ENCODE results near the gene PTPRN2.

The PTPRN2 gene

DNA sequence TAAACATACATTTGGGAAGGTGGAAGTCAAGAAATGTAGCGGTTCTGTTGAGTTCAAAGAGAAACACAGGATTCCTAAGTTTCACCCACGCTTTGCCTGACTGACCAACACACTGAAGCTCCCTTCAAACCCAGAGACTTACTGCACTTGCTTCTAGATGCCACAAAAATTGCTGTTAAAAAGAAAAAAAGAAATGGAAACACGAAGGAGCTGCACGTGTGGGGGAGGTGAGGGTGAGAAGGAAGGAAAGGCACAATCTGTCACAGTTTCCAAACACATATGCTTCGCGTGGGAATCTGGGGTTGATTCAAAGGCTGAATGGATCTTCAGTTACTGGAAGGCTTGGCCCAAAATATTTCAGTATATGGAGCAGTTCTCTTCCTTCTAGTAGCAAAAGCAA lies 755.2 kb downstream of the PTPRN2 start:
- DNase-seq (ENCODE audit: low read depth in 1 of 2, low spot score in 1 of 2): no peak
- TF ChIP-seq JUND (IDR thresholded peaks at IDR 0.05; ENCODE audit: low read depth): no peak
- in situ Hi-C loops (cut with HindIII; ENCODE audit: low pct_unique_long_range_greater_than_20kb, low sequenced_read_pairs): no loop called here

- peak; percentile 41 to 50 for DNase-seq (ENCODE audit: low read depth in 1 of 2, low spot score in 1 of 2)
- no peak for TF ChIP-seq JUND (IDR thresholded peaks at IDR 0.05; ENCODE audit: low read depth)
- in situ Hi-C loops (cut with HindIII; ENCODE audit: low pct_unique_long_range_greater_than_20kb, low sequenced_read_pairs): no loop called here
Measured at GRCh38 chr7:157832006-157832405, 755.6 kb downstream of the PTPRN2 start.

DNA sequence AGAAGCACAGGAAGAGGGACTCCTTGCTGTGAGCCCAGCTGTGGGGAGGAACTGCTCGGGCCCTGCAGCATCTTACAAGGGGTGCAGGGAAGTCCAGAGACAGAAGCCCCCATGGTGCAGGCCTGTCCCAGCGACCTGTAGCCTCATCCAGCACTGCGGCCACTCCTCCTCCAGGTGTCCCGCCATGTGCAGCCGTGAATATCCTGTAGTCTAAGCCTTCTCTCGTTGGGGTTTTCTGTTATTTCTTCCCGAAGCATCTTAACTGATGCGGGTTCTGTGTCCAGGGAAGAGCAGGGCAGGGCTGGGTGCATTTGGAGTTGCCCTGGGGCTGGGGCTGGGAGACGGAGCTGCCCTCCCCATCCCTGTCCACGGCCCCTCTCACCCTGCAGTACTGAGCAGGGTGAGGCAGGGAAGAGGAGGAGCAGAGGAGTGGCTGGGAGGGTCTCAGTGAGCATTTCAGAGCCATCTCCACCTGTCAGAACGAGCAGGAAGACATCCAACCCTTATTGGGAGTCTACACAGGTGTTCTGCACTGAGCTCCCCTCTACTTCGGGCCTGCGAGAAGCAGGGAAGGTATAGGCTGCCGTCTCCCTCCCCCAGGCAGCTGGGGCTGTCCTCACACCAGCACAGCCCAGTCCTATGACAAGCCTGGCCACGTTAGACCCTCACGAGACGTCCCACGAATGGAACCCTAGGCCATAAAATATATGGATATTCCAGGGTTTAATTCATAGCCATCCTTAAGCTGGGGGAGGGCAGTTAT lies 756.3 kb downstream of the PTPRN2 start:
- TF ChIP-seq JUND (IDR thresholded peaks at IDR 0.05; ENCODE audit: low read depth): no peak
- in situ Hi-C loops (cut with HindIII; ENCODE audit: low pct_unique_long_range_greater_than_20kb, low sequenced_read_pairs): no loop called here
- DNase-seq (ENCODE audit: low read depth in 1 of 2, low spot score in 1 of 2): no peak

GRCh38 chr7:157830331-157830730 lies 757.3 kb downstream of the PTPRN2 start:
- DNase-seq (ENCODE audit: low read depth in 1 of 2, low spot score in 1 of 2): no peak
- in situ Hi-C loops (cut with HindIII; ENCODE audit: low pct_unique_long_range_greater_than_20kb, low sequenced_read_pairs): no loop called here
- no peak for TF ChIP-seq JUND (IDR thresholded peaks at IDR 0.05; ENCODE audit: low read depth)

GRCh38 chr7:157829491-157829890 lies 758.1 kb downstream of the PTPRN2 start:
- no peak for DNase-seq (ENCODE audit: low read depth in 1 of 2, low spot score in 1 of 2)
- in situ Hi-C loops (cut with HindIII; ENCODE audit: low pct_unique_long_range_greater_than_20kb, low sequenced_read_pairs): no loop called here
- TF ChIP-seq JUND (IDR thresholded peaks at IDR 0.05; ENCODE audit: low read depth): no peak

GRCh38 chr7:157828881-157829280 lies 758.7 kb downstream of the PTPRN2 start:
- in situ Hi-C loops (cut with HindIII; ENCODE audit: low pct_unique_long_range_greater_than_20kb, low sequenced_read_pairs): no loop called here
- DNase-seq (ENCODE audit: low read depth in 1 of 2, low spot score in 1 of 2): no peak
- no peak for TF ChIP-seq JUND (IDR thresholded peaks at IDR 0.05; ENCODE audit: low read depth)

GRCh38 chr7:157828190-157828589 lies 759.4 kb downstream of the PTPRN2 start:
- no peak for TF ChIP-seq JUND (IDR thresholded peaks at IDR 0.05; ENCODE audit: low read depth)
- in situ Hi-C loops (cut with HindIII; ENCODE audit: low pct_unique_long_range_greater_than_20kb, low sequenced_read_pairs): no loop called here
- DNase-seq (ENCODE audit: low read depth in 1 of 2, low spot score in 1 of 2): no peak

GRCh38 chr7:157827863-157828160 lies 759.8 kb downstream of the PTPRN2 start:
- TF ChIP-seq JUND (IDR thresholded peaks at IDR 0.05; ENCODE audit: low read depth): no peak
- in situ Hi-C loops (cut with HindIII; ENCODE audit: low pct_unique_long_range_greater_than_20kb, low sequenced_read_pairs): no loop called here
- DNase-seq (ENCODE audit: low read depth in 1 of 2, low spot score in 1 of 2): no peak

DNA sequence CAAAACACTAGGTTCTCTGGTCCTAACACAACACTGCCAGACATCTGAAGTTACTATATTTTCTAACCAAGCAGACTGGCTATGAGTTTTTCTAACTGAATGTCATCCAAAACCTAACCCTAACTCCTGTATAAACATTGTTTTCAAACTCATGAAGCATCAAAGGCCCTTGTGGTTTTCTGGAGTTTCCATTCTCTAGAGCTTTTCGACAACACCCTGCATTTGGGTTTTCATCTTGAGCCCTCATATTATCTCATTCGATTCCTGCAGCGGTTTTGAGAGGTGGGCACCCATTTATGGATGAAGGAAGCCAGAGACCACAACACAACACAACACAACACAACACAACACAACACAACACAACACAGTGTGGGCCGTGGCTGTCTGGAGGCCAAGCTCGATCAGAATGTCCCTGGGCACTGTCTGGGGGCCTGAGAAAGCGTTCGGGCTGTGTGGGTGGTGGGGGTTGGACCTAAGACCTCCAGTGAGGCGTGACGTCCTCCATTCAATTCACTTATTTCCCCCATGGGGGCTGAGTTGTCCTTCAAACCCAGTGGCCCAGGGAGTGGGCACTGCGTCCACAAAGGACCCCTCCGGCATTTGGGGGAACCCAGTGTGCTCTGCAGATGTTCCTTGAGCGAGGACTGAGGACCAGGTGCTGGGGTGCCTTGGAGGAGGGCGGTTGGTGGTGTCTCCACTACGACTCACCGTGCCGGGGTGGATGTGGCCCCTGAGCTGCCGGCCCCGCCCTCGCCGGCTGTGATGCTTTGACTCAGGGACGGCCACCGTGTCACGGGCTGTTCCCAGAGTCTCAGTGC lies 760.4 kb downstream of the PTPRN2 start:
- no peak for TF ChIP-seq JUND (IDR thresholded peaks at IDR 0.05; ENCODE audit: low read depth)
- in situ Hi-C loops (cut with HindIII; ENCODE audit: low pct_unique_long_range_greater_than_20kb, low sequenced_read_pairs): no loop called here
- no peak for DNase-seq (ENCODE audit: low read depth in 1 of 2, low spot score in 1 of 2)

- in situ Hi-C loops (cut with HindIII; ENCODE audit: low pct_unique_long_range_greater_than_20kb, low sequenced_read_pairs): no loop called here
- TF ChIP-seq JUND (IDR thresholded peaks at IDR 0.05; ENCODE audit: low read depth): no peak
- no peak for DNase-seq (ENCODE audit: low read depth in 1 of 2, low spot score in 1 of 2)
Measured at GRCh38 chr7:157826566-157826965, 761.1 kb downstream of the PTPRN2 start.

DNA sequence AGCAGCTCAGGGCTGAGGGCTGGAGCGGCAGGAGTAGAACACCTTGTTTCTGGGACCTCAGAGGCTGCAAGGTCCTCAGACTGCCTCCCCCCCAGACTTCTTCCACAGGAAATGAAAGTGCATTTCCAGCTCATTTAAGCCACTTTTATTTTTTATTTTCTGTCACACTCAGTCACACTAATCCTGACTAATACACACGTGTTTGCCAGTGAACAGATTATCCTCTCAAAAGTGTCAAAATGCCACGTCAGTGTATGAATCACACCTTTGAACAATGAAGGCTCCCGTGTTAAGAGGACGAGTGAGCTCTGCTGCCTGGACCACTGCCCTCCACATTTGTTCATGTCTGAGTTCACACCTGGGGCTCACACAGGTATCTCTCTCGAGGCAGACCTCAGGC lies 762.3 kb downstream of the PTPRN2 start:
- in situ Hi-C loops (cut with HindIII; ENCODE audit: low pct_unique_long_range_greater_than_20kb, low sequenced_read_pairs): no loop called here
- no peak for TF ChIP-seq JUND (IDR thresholded peaks at IDR 0.05; ENCODE audit: low read depth)
- no peak for DNase-seq (ENCODE audit: low read depth in 1 of 2, low spot score in 1 of 2)

DNA sequence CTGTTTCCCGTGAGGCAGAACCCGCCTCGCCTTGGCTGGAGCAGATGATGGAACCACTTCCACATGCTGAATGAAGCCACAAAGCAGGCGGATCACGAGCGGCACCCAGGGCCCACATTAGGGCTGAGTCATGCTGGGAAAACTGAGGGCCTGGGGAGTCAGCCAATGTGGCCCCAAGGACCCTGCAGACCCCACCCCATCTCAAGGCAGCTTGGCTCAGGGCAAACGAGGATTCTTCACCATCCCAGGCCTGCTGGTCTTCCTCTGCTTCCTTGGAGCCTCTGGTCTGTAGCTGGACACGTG lies 762.9 kb downstream of the PTPRN2 start:
- TF ChIP-seq JUND (IDR thresholded peaks at IDR 0.05; ENCODE audit: low read depth): no peak
- DNase-seq (ENCODE audit: low read depth in 1 of 2, low spot score in 1 of 2): no peak
- in situ Hi-C loops (cut with HindIII; ENCODE audit: low pct_unique_long_range_greater_than_20kb, low sequenced_read_pairs): no loop called here

- DNase-seq (ENCODE audit: low read depth in 1 of 2, low spot score in 1 of 2): no peak
- in situ Hi-C loops (cut with HindIII; ENCODE audit: low pct_unique_long_range_greater_than_20kb, low sequenced_read_pairs): no loop called here
- no peak for TF ChIP-seq JUND (IDR thresholded peaks at IDR 0.05; ENCODE audit: low read depth)
Measured at GRCh38 chr7:157824011-157824818, 763.4 kb downstream of the PTPRN2 start.

All from T47D (cell line).